ENCODE data around the gene ESRRA.
A peak's percentile ranks its signal among the peaks of the same experiment; 100 is the strongest.

- TF ChIP-seq CTCF (IDR thresholded peaks at IDR 0.05 in 4 of 5, conservative IDR thresholded peaks at IDR 0.05 in 1 of 5) (no peak), POLR2A (IDR thresholded peaks at IDR 0.05) (peak; percentile 80 to 81)
Measured at GRCh38 chr11:64284048-64284961, 21.0 kb upstream of the ESRRA start, which contains the start of gene BAD.

Measured in gastrocnemius medialis (tissue), 4 donors.